Endothelial cell of umbilical vein (primary cell): ENCODE data around the gene USP2. TPM values are rescaled to one million over a fixed set of nuclear protein-coding genes. Genes with fewer than 3 reads are reported as not detected.

Source experiments
- BruUV-seq: library from RNA; stranded (reverse); fragments of 400-500 nt; replicated peaks from 2 replicates; lab custom pipeline; 2021; lab: Mats Ljungman, UMichigan
- CTCF ChIA-PET: fragments of 300-600, 350-600 bp; sonication (Branson Sonifier 250); formaldehyde crosslinking; loops from one replicate; lab custom pipeline; 2021; ENCODE audit warnings: antibody characterized with exemption, inconsistent platforms; lab: Charles Lee
- POLR2A ChIA-PET: fragments of 300-600, 350-600 bp; sonication (Branson Sonifier 250); formaldehyde crosslinking; loops from one replicate; lab custom pipeline; 2021; ENCODE audit warnings: antibody characterized with exemption, inconsistent platforms; lab: Charles Lee
- DNase-seq: peaks from one replicate; pipeline ENCODE4 v3.0.0-alpha.2; 2011; ENCODE audit warnings: low read depth, low spot score
- FAIRE-seq: peaks from 2 replicates; lab custom pipeline; 2011; peaks lifted over from hg19 to GRCh38; lab: Jason Lieb, UNC
- H2AFZ ChIP-seq: 2 replicates; pipeline ENCODE4 v1.6.0; 2012; ENCODE audit warnings: low read depth, low read length, control low read depth, inconsistent platforms
- H3K27ac ChIP-seq: 2 replicates; pipeline ENCODE4 v1.5.1; 2011; ENCODE audit warnings: low read depth, mild to moderate bottlenecking, control low read depth, low read length, moderate library complexity; ENCODE audit not compliant: insufficient read depth
- H3K27me3 ChIP-seq, 2 experiments: 2 replicates each; pipeline versions ENCODE4 v1.6.0 to v1.6.1; 2011; ENCODE audit warnings: low read length in 2 of 2, mixed read lengths in 1 of 2; ENCODE audit not compliant: control insufficient read depth in 2 of 2, insufficient read depth in 2 of 2
- H3K36me3 ChIP-seq, 2 experiments: 2 replicates in 1 of 2; 3 replicates in 1 of 2; pipeline ENCODE4 v1.5.1; 2011; ENCODE audit warnings: low read length in 2 of 2, mild to moderate bottlenecking in 1 of 2, moderate library complexity in 1 of 2; ENCODE audit not compliant: control insufficient read depth in 2 of 2, insufficient read depth in 2 of 2; ENCODE audit errors: extremely low read depth in 1 of 2
- H3K4me1 ChIP-seq: 3 replicates; pipeline ENCODE4 v1.5.1; 2011; ENCODE audit warnings: mild to moderate bottlenecking, low read length; ENCODE audit not compliant: control insufficient read depth, insufficient read depth; ENCODE audit errors: extremely low read depth
- H3K4me2 ChIP-seq: 2 replicates; pipeline ENCODE4 v1.6.1; 2011; ENCODE audit warnings: low read length, control low read depth, mixed read lengths; ENCODE audit not compliant: insufficient read depth
- H3K4me3 ChIP-seq, 3 experiments: fragments of 200-600 bp in 1 of 3; sonication (generic), shearing (Covaris generic) in 1 of 3; replicated peaks in 1 of 3; 2 replicates each; pipeline ENCODE4 v1.5.1; 2011 to 2016; ENCODE audit warnings: control low read depth in 3 of 3, low read length in 3 of 3, mild to moderate bottlenecking in 2 of 3, inconsistent platforms in 1 of 3, low read depth in 1 of 3, moderate library complexity in 1 of 3; ENCODE audit not compliant: insufficient read depth in 1 of 3
- H3K79me2 ChIP-seq: 2 replicates; pipeline ENCODE4 v1.6.0; 2012; ENCODE audit warnings: low read length, inconsistent platforms; ENCODE audit not compliant: control insufficient read depth, insufficient read depth
- H3K9ac ChIP-seq: replicated peaks from 2 replicates; pipeline ENCODE3; 2011; ENCODE audit warnings: low read length, control low read depth; ENCODE audit not compliant: insufficient read depth; ENCODE audit errors: extremely low read depth
- H3K9me1 ChIP-seq: replicated peaks from 3 replicates; pipeline ENCODE4 v1.6.0; 2011; ENCODE audit warnings: mild to moderate bottlenecking, low read length; ENCODE audit not compliant: control insufficient read depth, insufficient read depth; ENCODE audit errors: extremely low read depth
- H3K9me3 ChIP-seq: replicated peaks from 2 replicates; pipeline ENCODE4 v1.5.1; 2012; ENCODE audit warnings: low read length, inconsistent platforms; ENCODE audit not compliant: control insufficient read depth, insufficient read depth
- H4K20me1 ChIP-seq: replicated peaks from 2 replicates; pipeline ENCODE3; 2011; ENCODE audit warnings: mild to moderate bottlenecking, low read length; ENCODE audit not compliant: control insufficient read depth, insufficient read depth; ENCODE audit errors: extremely low read depth
- EZH2 ChIP-seq: IDR thresholded peaks from 2 replicates; pipeline ENCODE4 v1.6.1; 2012; ENCODE audit warnings: borderline replicate concordance, low read depth, mild to moderate bottlenecking, moderate library complexity, low read length, inconsistent platforms; ENCODE audit not compliant: severe bottlenecking
- FOS ChIP-seq: IDR thresholded peaks from 2 replicates; pipeline ENCODE4 v1.6.1; 2011; ENCODE audit warnings: mild to moderate bottlenecking, low read length, moderate library complexity, borderline replicate concordance; ENCODE audit not compliant: insufficient read depth
- GATA2 ChIP-seq: IDR thresholded peaks from 2 replicates; pipeline ENCODE4 v1.7.0; 2011; ENCODE audit warnings: low read depth, mild to moderate bottlenecking, moderate library complexity, mixed read lengths, low read length; ENCODE audit not compliant: insufficient read length, insufficient read depth
- JUN ChIP-seq: IDR thresholded peaks from 2 replicates; pipeline ENCODE4 v1.6.1; 2011; ENCODE audit warnings: borderline replicate concordance, low read depth; ENCODE audit not compliant: insufficient read length, insufficient read depth
- MYC ChIP-seq: IDR thresholded peaks from one replicate; pipeline ENCODE4 v1.6.1; 2011; ENCODE audit warnings: mild to moderate bottlenecking, low read depth, low read length
- POLR2A ChIP-seq: IDR thresholded peaks from 2 replicates; pipeline ENCODE4 v1.6.1; 2012; ENCODE audit warnings: low read depth, mild to moderate bottlenecking, control low read depth, low read length
- POLR2AphosphoS5 ChIP-seq: IDR thresholded peaks from 2 replicates; pipeline ENCODE4 v1.6.1; 2012; ENCODE audit warnings: low read depth, mild to moderate bottlenecking, control low read depth, low read length, moderate library complexity; ENCODE audit not compliant: insufficient read depth
- dilution Hi-C: fragments of 300-500 bp; cut with MboI; formaldehyde crosslinking; loops from one replicate; pipeline ENCODE4 v1.15.0; 2019; ENCODE audit warnings: low sequenced_read_pairs; ENCODE audit not compliant: extremely low pct_ligation_motif_present
- intact Hi-C: fragments of 100-400 bp; cut with micrococcal nuclease; formaldehyde crosslinking; loops from one replicate; pipeline ENCODE4 v1.10.0; 2022
- polyA plus RNA-seq, 4 experiments: library from polyadenylated mRNA; depleted of rRNA in 3 of 4; stranded (reverse) in 3 of 4; unstranded in 1 of 4; fragments of >200 nt; gene quantifications; 2 replicates each; pipeline versions ENCODE4 v1.2.1 to v1.2.3, GENCODE V29; 2011 to 2012; ENCODE audit warnings: missing spikeins in 1 of 4
- total RNA-seq: library from RNA; stranded (reverse); gene quantifications from 2 replicates; pipeline ENCODE4 v1.2.3, GENCODE V29; 2021
- TF ChIP-seq, protein P1 (sequence below), 2 donors: IDR thresholded peaks; 1 replicate in 1 of 2; 2 replicates in 1 of 2; pipeline ENCODE4 v1.5.1; 2011; ENCODE audit warnings: low read length in 2 of 2, mild to moderate bottlenecking in 2 of 2, moderate library complexity in 2 of 2, control low read depth in 1 of 2, inconsistent platforms in 1 of 2, low read depth in 1 of 2; ENCODE audit not compliant: insufficient read depth in 1 of 2; ENCODE audit errors: extremely low read depth in 1 of 2
- TF ChIP-seq, protein P2 (sequence below): IDR thresholded peaks from 2 replicates; pipeline ENCODE4 v1.6.1; 2011; ENCODE audit not compliant: insufficient read depth, insufficient read length

Gene USP2
- total and polyA plus RNA-seq, 2 donors (not counting 3 experiments of a cell fraction or from before 2014, with no cell fraction given): 0.21 to 1.2 TPM

DNA sequence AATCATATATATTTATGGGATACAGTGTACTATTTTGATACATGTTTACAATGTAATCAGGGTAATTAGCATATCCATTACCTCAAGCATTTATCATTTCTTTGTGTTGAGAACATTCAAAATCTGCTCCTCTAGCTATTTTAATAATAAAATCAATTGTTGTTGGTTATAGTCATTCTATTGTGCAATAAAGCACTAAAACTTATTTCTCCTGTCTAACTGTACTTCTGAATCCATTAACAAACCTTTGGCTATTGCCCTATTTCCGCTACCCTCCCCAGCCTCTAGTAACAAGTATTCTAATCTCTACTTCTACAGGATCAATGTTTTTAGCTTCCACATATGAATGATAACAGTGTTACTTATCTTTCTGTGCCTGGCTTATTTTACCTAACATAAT lies 15.3 kb upstream of the USP2 start:
- no peak for DNase-seq
- Histone ChIP-seq H3K79me2 (no peaks in the 10 kb centered on the region), H3K4me2 (no peak overlapping the region), H3K36me3 (no peaks in the 10 kb centered on the region), H3K9me1 (no peaks in the 10 kb centered on the region), H3K9ac (no peak overlapping the region), H3K9me3 (no peaks in the 10 kb centered on the region), H3K27ac (no peak overlapping the region), H3K4me3 (no peak overlapping the region), H4K20me1 (no peaks in the 10 kb centered on the region), H3K27me3 (peaks cover 2 to 5% of the 10 kb centered on the region in 2 experiments), H2AFZ (no peak overlapping the region), H3K4me1 (no peaks in the 10 kb centered on the region)
- TF ChIP-seq, protein P1, sequence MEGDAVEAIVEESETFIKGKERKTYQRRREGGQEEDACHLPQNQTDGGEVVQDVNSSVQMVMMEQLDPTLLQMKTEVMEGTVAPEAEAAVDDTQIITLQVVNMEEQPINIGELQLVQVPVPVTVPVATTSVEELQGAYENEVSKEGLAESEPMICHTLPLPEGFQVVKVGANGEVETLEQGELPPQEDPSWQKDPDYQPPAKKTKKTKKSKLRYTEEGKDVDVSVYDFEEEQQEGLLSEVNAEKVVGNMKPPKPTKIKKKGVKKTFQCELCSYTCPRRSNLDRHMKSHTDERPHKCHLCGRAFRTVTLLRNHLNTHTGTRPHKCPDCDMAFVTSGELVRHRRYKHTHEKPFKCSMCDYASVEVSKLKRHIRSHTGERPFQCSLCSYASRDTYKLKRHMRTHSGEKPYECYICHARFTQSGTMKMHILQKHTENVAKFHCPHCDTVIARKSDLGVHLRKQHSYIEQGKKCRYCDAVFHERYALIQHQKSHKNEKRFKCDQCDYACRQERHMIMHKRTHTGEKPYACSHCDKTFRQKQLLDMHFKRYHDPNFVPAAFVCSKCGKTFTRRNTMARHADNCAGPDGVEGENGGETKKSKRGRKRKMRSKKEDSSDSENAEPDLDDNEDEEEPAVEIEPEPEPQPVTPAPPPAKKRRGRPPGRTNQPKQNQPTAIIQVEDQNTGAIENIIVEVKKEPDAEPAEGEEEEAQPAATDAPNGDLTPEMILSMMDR (IDR thresholded peaks at IDR 0.05; ENCODE audit: extremely low read depth in 1 of 2, insufficient read depth in 1 of 2, low read depth in 1 of 2, low read length in 2 of 2): no peak
- no peak for TF ChIP-seq POLR2AphosphoS5
- no peak for TF ChIP-seq EZH2
- TF ChIP-seq JUN: no peak
- no peak for TF ChIP-seq FOS
- TF ChIP-seq, protein P2, sequence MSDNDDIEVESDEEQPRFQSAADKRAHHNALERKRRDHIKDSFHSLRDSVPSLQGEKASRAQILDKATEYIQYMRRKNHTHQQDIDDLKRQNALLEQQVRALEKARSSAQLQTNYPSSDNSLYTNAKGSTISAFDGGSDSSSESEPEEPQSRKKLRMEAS: no peak
- no peak for TF ChIP-seq GATA2
- no peak for TF ChIP-seq POLR2A
- no peak for TF ChIP-seq MYC
- POLR2A ChIA-PET: no interaction called here
- BruUV-seq: no TSS peak
- dilution Hi-C loops: no loop called here
- FAIRE-seq: no peak
- intact Hi-C loops: no loop called here
- CTCF ChIA-PET: no interaction called here
